Vagina (tissue), 2 donors: ENCODE measurements around the gene STEAP1B. TPM values are rescaled to one million over a fixed set of nuclear protein-coding genes. Genes with fewer than 3 reads are reported as not detected.

Source experiments
- DNase-seq, 2 donors: peaks; one replicate each; pipeline ENCODE4 v3.0.0-alpha.2; 2017; ENCODE audit errors: extremely low spot score in 2 of 2
- H3K27ac ChIP-seq: fragments of 200-600 bp; sonication (generic); one replicate; pipeline ENCODE4 v1.5.1; 2019
- H3K27me3 ChIP-seq: fragments of 200-600 bp; sonication (generic); one replicate; pipeline ENCODE4 v1.5.1; 2019
- H3K36me3 ChIP-seq, 2 donors: fragments of 200-600 bp; sonication (generic); one replicate each; pipeline ENCODE4 v1.5.1; 2017 to 2019
- H3K4me1 ChIP-seq: fragments of 200-600 bp; sonication (generic); one replicate; pipeline ENCODE4 v1.5.1; 2019
- H3K4me3 ChIP-seq, 2 donors: fragments of 200-600 bp; sonication (generic); 1 replicate in 1 of 2; 2 replicates in 1 of 2; pipeline ENCODE4 v1.5.1; 2016 to 2019
- H3K9me3 ChIP-seq: fragments of 200-600 bp; sonication (generic); one replicate; pipeline ENCODE4 v1.5.1; 2019
- CTCF ChIP-seq, 3 experiments: fragments of 450-650 bp in 2 of 3; fragments of 200-600 bp in 1 of 3; sonication (generic) in 1 of 3; IDR thresholded peaks; one replicate each; pipeline ENCODE4 v1.5.1; 2017 to 2019; ENCODE audit warnings: antibody characterized with exemption in 3 of 3, mild to moderate bottlenecking in 2 of 3, moderate library complexity in 2 of 3
- POLR2A ChIP-seq, 2 donors: fragments of 450-650 bp; IDR thresholded peaks; one replicate each; pipeline ENCODE4 v1.6.1; 2017; ENCODE audit warnings: antibody characterized with exemption in 2 of 2, mild to moderate bottlenecking in 2 of 2, moderate library complexity in 2 of 2
- POLR2AphosphoS5 ChIP-seq, 2 donors: sonication (generic); formaldehyde crosslinking; IDR thresholded peaks; one replicate each; pipeline ENCODE4 v1.9.0; 2017; ENCODE audit warnings: antibody characterized with exemption in 2 of 2, mild to moderate bottlenecking in 2 of 2, low read depth in 1 of 2; ENCODE audit not compliant: insufficient read depth in 1 of 2
- intact Hi-C: fragments of 100-400 bp; cut with DNase I; formaldehyde crosslinking; loops from one replicate; pipeline ENCODE4 v1.15.1; 2023
- total RNA-seq: library from RNA; depleted of rRNA; stranded (reverse); fragments of >200 nt; gene quantifications from one replicate; pipeline ENCODE4 v1.2.3, GENCODE V29; 2016

Gene STEAP1B
- total RNA-seq, 1 donor from 2014 or later, result 8.8 TPM

GRCh38 chr7:22427104-22427503 lies 72.9 kb downstream of the STEAP1B start:
- TF ChIP-seq POLR2AphosphoS5 (IDR thresholded peaks at IDR 0.05; ENCODE audit: insufficient read depth in 1 of 2, low read depth in 1 of 2), result no peak
- no peak for TF ChIP-seq POLR2A (IDR thresholded peaks at IDR 0.05)
- TF ChIP-seq CTCF (IDR thresholded peaks at IDR 0.05), result no peak
- no peaks in the 10 kb centered on the region for H3K4me1 ChIP-seq
- H3K36me3 ChIP-seq, result no peaks in the 10 kb centered on the region
- no peaks in the 10 kb centered on the region for H3K27me3 ChIP-seq
- H3K9me3 ChIP-seq, result no peaks in the 10 kb centered on the region
- H3K27ac ChIP-seq, result no peak overlapping the region
- H3K4me3 ChIP-seq, result no peak overlapping the region
- DNase-seq, result no peak
- intact Hi-C loops, result no loop called here

- TF ChIP-seq POLR2A (IDR thresholded peaks at IDR 0.05) (no peak), CTCF (IDR thresholded peaks at IDR 0.05) (no peak), POLR2AphosphoS5 (IDR thresholded peaks at IDR 0.05; ENCODE audit: insufficient read depth in 1 of 2, low read depth in 1 of 2) (no peak)
- no peak overlapping the region for H3K4me3 ChIP-seq
- no peaks in the 10 kb centered on the region for H3K9me3 ChIP-seq
- H3K4me1 ChIP-seq, result no peaks in the 10 kb centered on the region
- DNase-seq, result no peak
- no peaks in the 10 kb centered on the region for H3K36me3 ChIP-seq
- no peaks in the 10 kb centered on the region for H3K27me3 ChIP-seq
- H3K27ac ChIP-seq, result no peak overlapping the region
- intact Hi-C loops, result no loop called here
Observed at GRCh38 chr7:22426463-22427094, 73.4 kb downstream of the STEAP1B start.

GRCh38 chr7:22425361-22425760 lies 74.6 kb downstream of the STEAP1B start:
- TF ChIP-seq CTCF (IDR thresholded peaks at IDR 0.05) (no peak), POLR2AphosphoS5 (IDR thresholded peaks at IDR 0.05; ENCODE audit: insufficient read depth in 1 of 2, low read depth in 1 of 2) (no peak)
- Histone ChIP-seq H3K36me3 (no peaks in the 10 kb centered on the region), H3K9me3 (no peaks in the 10 kb centered on the region), H3K4me1 (no peaks in the 10 kb centered on the region), H3K27me3 (no peaks in the 10 kb centered on the region), H3K4me3 (no peak overlapping the region), H3K27ac (no peak overlapping the region)
- no peak for DNase-seq
- intact Hi-C loops, result no loop called here

- H3K4me1 ChIP-seq, result no peaks in the 10 kb centered on the region
- TF ChIP-seq CTCF (IDR thresholded peaks at IDR 0.05) (no peak), POLR2A (IDR thresholded peaks at IDR 0.05) (no peak), POLR2AphosphoS5 (IDR thresholded peaks at IDR 0.05; ENCODE audit: insufficient read depth in 1 of 2, low read depth in 1 of 2) (no peak)
- no peaks in the 10 kb centered on the region for H3K36me3 ChIP-seq
- H3K9me3 ChIP-seq, result no peaks in the 10 kb centered on the region
- intact Hi-C loops, result no loop called here
- no peak for DNase-seq
- no peaks in the 10 kb centered on the region for H3K27me3 ChIP-seq
- H3K27ac ChIP-seq, result no peak overlapping the region
- no peak overlapping the region for H3K4me3 ChIP-seq
Observed at GRCh38 chr7:22422831-22423615, 77.0 kb downstream of the STEAP1B start.
